C4-2B (cell line): Measurements from ENCODE around the gene FFAR4.

Experiments used
- ZFX ChIP-seq: fragments of 450-650 bp; IDR thresholded peaks from 2 replicates; pipeline ENCODE4 v1.6.1; 2017
- TF ChIP-seq, protein P1 (sequence below): fragments of 450-650 bp; conservative IDR thresholded peaks from 2 replicates; pipeline ENCODE4 v1.5.1; 2017; ENCODE audit warnings: mild to moderate bottlenecking

DNA sequence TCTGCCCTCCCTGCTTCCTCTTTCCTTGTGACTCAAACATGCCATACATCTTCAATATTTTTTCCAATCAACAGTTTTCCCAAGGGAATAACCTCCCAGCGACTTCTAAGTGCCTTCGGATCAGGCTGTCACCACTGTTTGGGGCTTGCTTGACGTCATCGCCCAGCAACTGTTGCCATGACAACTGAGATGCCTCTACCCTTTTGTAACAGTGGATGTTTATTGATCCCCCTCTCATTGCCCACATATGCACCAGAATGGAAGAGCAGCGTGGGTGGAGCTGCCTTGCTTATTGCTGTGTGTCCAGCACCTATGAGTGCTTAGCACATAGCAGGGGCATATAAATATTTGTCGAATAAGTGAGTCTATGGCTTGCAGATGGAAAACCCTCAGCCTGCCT, 14.4 kb downstream of the FFAR4 start:
- TF ChIP-seq, protein P1, sequence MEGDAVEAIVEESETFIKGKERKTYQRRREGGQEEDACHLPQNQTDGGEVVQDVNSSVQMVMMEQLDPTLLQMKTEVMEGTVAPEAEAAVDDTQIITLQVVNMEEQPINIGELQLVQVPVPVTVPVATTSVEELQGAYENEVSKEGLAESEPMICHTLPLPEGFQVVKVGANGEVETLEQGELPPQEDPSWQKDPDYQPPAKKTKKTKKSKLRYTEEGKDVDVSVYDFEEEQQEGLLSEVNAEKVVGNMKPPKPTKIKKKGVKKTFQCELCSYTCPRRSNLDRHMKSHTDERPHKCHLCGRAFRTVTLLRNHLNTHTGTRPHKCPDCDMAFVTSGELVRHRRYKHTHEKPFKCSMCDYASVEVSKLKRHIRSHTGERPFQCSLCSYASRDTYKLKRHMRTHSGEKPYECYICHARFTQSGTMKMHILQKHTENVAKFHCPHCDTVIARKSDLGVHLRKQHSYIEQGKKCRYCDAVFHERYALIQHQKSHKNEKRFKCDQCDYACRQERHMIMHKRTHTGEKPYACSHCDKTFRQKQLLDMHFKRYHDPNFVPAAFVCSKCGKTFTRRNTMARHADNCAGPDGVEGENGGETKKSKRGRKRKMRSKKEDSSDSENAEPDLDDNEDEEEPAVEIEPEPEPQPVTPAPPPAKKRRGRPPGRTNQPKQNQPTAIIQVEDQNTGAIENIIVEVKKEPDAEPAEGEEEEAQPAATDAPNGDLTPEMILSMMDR, result no peak
- no peak for TF ChIP-seq ZFX
